OCI-LY7 (cell line): ENCODE results near the gene RACGAP1.

ENCODE experiments used
- CTCF ChIP-seq: fragments of 200-600 bp; sonication (generic); conservative IDR thresholded peaks from 2 replicates; pipeline ENCODE4 v1.5.1; 2014; ENCODE audit warnings: mild to moderate bottlenecking, antibody characterized with exemption, low read length, moderate library complexity, mixed read lengths
- EZH2phosphoT487 ChIP-seq: fragments of 200-600 bp; sonication (generic); IDR thresholded peaks from 2 replicates; pipeline ENCODE4 v1.6.1; 2018; ENCODE audit warnings: low read depth, borderline replicate concordance, mild to moderate bottlenecking, mixed run types, antibody characterized with exemption, low read length, moderate library complexity, mixed read lengths

GRCh38 chr12:50032854-50033581 is 7.7 kb upstream of the RACGAP1 start:
- TF ChIP-seq CTCF (no peak), EZH2phosphoT487 (no peak)
